GM06990 (cell line): ENCODE results near the gene DGKB.

Experiments used
- DNase-seq: peaks from one replicate; pipeline ENCODE4 v3.0.0-alpha.2; 2011; ENCODE audit not compliant: insufficient read length; ENCODE audit errors: extremely low read depth
- H3K27me3 ChIP-seq: replicated peaks from 2 replicates; pipeline ENCODE4 v1.6.0; 2011; ENCODE audit warnings: low read length; ENCODE audit not compliant: control insufficient read depth, insufficient read depth
- H3K36me3 ChIP-seq: 2 replicates; pipeline ENCODE4 v1.5.1; 2011; ENCODE audit warnings: low read length; ENCODE audit not compliant: control insufficient read depth, insufficient read depth
- H3K4me3 ChIP-seq: replicated peaks from 2 replicates; pipeline ENCODE4 v1.5.1; 2011; ENCODE audit warnings: low read depth, mild to moderate bottlenecking, control low read depth, low read length
- CTCF ChIP-seq: IDR thresholded peaks from 2 replicates; pipeline ENCODE4 v1.5.1; 2011; ENCODE audit warnings: low read length, control low read depth, mild to moderate bottlenecking, inconsistent platforms; ENCODE audit not compliant: insufficient read depth, poor library complexity, severe bottlenecking

Gene DGKB

DNA sequence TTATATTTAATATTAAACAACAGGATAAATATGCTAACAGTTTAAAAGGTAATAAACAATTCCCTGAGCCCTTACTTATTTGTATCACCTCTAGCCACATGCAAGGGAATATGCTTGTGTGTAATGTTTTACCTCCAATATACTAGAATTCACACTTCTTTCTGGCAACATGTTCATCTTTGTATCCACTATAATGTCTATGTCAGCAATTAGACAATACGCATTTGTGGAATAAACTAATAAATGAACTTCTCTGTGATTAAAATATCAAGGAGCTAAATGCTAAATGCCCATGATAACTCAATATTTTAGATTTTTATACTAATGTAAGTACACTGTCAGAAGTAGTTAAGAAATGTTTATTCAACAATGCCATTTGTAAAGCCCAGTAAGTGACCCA is 350.5 kb downstream of the DGKB start:
- DNase-seq, result no peak
- H3K36me3 ChIP-seq, result no peaks in the 10 kb centered on the region
- H3K4me3 ChIP-seq, result no peak overlapping the region
- TF ChIP-seq CTCF, result no peak
- H3K27me3 ChIP-seq, result no peaks in the 10 kb centered on the region

GRCh38 chr7:14551310-14551709 is 351.2 kb downstream of the DGKB start:
- no peak for DNase-seq
- TF ChIP-seq CTCF, result no peak
- Histone ChIP-seq H3K4me3 (no peak overlapping the region), H3K27me3 (no peaks in the 10 kb centered on the region), H3K36me3 (no peaks in the 10 kb centered on the region)

- Histone ChIP-seq H3K36me3 (no peaks in the 10 kb centered on the region), H3K4me3 (no peak overlapping the region), H3K27me3 (no peaks in the 10 kb centered on the region)
- no peak for DNase-seq
- TF ChIP-seq CTCF, result no peak
These were observed 359.9 kb downstream of the DGKB start for GRCh38 chr7:14542624-14543023.

DNA sequence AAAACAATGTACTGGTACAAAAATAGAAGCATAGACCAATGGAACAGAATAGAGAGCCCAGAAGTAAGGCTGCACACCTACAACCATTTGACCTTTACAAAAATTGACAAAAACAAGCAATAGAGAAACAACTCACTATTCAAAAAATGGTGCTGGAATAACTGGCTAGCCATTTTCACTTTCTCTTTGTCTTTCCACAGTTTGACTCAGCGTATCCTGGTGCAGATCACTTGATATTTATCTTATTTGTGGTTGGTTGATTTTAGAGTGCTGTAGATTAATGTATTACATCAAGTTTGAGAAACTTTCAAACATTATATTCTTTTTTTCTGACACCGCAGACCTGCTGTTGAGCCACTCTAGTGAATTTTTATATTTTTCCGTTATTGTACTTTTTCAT is 381.4 kb downstream of the DGKB start:
- TF ChIP-seq CTCF, result no peak
- no peak for DNase-seq
- Histone ChIP-seq H3K4me3 (no peak overlapping the region), H3K36me3 (no peaks in the 10 kb centered on the region), H3K27me3 (no peaks in the 10 kb centered on the region)

- no peaks in the 10 kb centered on the region for H3K27me3 ChIP-seq
- no peak for TF ChIP-seq CTCF
- no peak overlapping the region for H3K4me3 ChIP-seq
These were observed 392.3 kb downstream of the DGKB start for GRCh38 chr7:14510268-14510667.

DNA sequence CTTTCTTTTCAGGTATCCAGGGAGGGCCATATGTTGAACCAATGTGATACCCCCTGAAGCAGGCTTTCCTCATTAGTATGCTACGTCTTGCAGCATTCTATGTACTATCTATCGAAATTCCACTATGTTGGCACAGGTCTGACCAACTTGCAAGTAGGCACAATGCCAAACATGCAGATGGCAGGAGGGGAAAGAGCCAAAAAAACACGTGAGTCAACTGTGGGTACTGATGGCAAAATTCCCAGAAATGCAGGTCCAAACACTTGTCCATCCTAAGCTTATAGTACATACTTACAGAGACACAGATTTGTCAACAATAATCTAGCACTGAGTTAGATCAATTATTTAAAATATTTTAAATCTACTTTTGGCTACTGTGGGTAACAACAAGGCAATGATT is 394.9 kb downstream of the DGKB start:
- TF ChIP-seq CTCF, result no peak
- Histone ChIP-seq H3K27me3 (no peaks in the 10 kb centered on the region), H3K36me3 (no peaks in the 10 kb centered on the region), H3K4me3 (no peak overlapping the region)
- no peak for DNase-seq

More at GRCh38 chr7:14510268-14510667, 392.3 kb downstream of the DGKB start:
- DNase-seq, result no peak
- no peaks in the 10 kb centered on the region for H3K36me3 ChIP-seq
